Posterior vena cava (tissue), 2 donors: ENCODE results near the gene OR6C74. TPM values are rescaled to one million over a fixed set of nuclear protein-coding genes. Genes with fewer than 3 reads are reported as not detected.

ENCODE experiments used
- DNase-seq: peaks from one replicate; pipeline ENCODE4 v3.0.0-alpha.2; 2020; ENCODE audit warnings: low spot score
- intact Hi-C, 2 donors: fragments of 100-400 bp; cut with DNase I; formaldehyde crosslinking; loops; one replicate each; pipeline versions ENCODE4 v1.14.1 to v1.14.2; 2022 to 2023
- long read RNA-seq, 2 donors: library from polyadenylated mRNA; unstranded; transcript quantifications; one replicate each; pipeline ENCODE4 v2.0.0, GENCODE V29; 2020 to 2021
- total RNA-seq, 2 donors: library from RNA; stranded (reverse); fragmentation: NEBNext Ultra II Directional; extraction: Animal tissue kit (Norgen Biotek cat#: 25700); gene quantifications; one replicate each; pipeline ENCODE4 v1.2.1, GENCODE V29; 2021
- donor health status: DM: yes; HTN: yes; CAD: no.
- donor health status: DM: yes; HTN: yes; CAD: no.

OR6C74 gene
- total RNA-seq: not detected
- long read RNA-seq, donor 1: 0 reads
- long read RNA-seq, donor 2: 0 reads

GRCh38 chr12:55244309-55244708, at the start of gene OR6C74:
Gene OR6C74, plus strand, starts transcription at chr12:55244609. Its CDS starts 2,679 bp downstream, at chr12:55247288.
- intact Hi-C loops: no loop called here
- no peak for DNase-seq

GRCh38 chr12:55220725-55221124, 23.7 kb upstream of the OR6C74 start, which contains the start of gene OR10A7:
Gene OR10A7, plus strand, starts transcription at chr12:55221025. Its CDS starts 0 bp downstream, at chr12:55221025.
- intact Hi-C loops: no loop called here

GRCh38 chr12:55226523-55226922, 17.9 kb upstream of the OR6C74 start:
- DNase-seq: no peak
- intact Hi-C loops: no loop called here

More at GRCh38 chr12:55220725-55221124, 23.7 kb upstream of the OR6C74 start, which contains the start of gene OR10A7:
- DNase-seq: no peak

GRCh38 chr12:55227643-55228042, 16.8 kb upstream of the OR6C74 start:
- intact Hi-C loops: no loop called here

GRCh38 chr12:55246159-55246558, 1.8 kb downstream of the OR6C74 start:
- intact Hi-C loops: no loop called here
- no peak for DNase-seq

More at GRCh38 chr12:55227643-55228042, 16.8 kb upstream of the OR6C74 start:
- no peak for DNase-seq

GRCh38 chr12:55250944-55251343, 6.5 kb downstream of the OR6C74 start:
- intact Hi-C loops: no loop called here
- no peak for DNase-seq

- intact Hi-C loops: no loop called here
- DNase-seq: no peak
Measured at GRCh38 chr12:55253281-55253680, 8.9 kb downstream of the OR6C74 start.

GRCh38 chr12:55256831-55257230, 12.4 kb downstream of the OR6C74 start:
- no peak for DNase-seq
- intact Hi-C loops: no loop called here

GRCh38 chr12:55258303-55258702, 13.9 kb downstream of the OR6C74 start:
- DNase-seq: no peak
- intact Hi-C loops: no loop called here

- intact Hi-C loops: no loop called here
- no peak for DNase-seq
Measured at GRCh38 chr12:55280991-55281390, 36.6 kb downstream of the OR6C74 start.

- no peak for DNase-seq
- intact Hi-C loops: no loop called here
Measured at GRCh38 chr12:55289999-55290398, 45.6 kb downstream of the OR6C74 start.

Other genes starting within 250 kb of the OR6C74 start
- gene NEUROD4, start 224.6 kb upstream of the OR6C74 start, total RNA-seq: not detected
- not detected for gene OR9K2, start 118.2 kb upstream of the OR6C74 start, total RNA-seq
- gene OR10A7, start 23.6 kb upstream of the OR6C74 start, total RNA-seq: not detected
- gene OR6C6, start 52.0 kb downstream of the OR6C74 start, total RNA-seq: not detected
- not detected for gene OR6C1, start 69.7 kb downstream of the OR6C74 start, total RNA-seq
- not detected for gene OR6C3, start 86.1 kb downstream of the OR6C74 start, total RNA-seq
- gene OR6C75, start 118.4 kb downstream of the OR6C74 start, total RNA-seq: not detected
- gene OR6C65, start 155.9 kb downstream of the OR6C74 start, total RNA-seq: not detected
- not detected for gene OR6C76, start 181.6 kb downstream of the OR6C74 start, total RNA-seq
- not detected for gene OR6C2, start 199.5 kb downstream of the OR6C74 start, total RNA-seq
- not detected for gene OR6C70, start 225.5 kb downstream of the OR6C74 start, total RNA-seq
- gene OR6C68, start 247.8 kb downstream of the OR6C74 start, total RNA-seq: not detected